OCI-LY3 (cell line): ENCODE measurements around the gene FLVCR1.
A peak's percentile ranks its signal among the peaks of the same experiment; 100 is the strongest.

Source experiments
- H2AFZ ChIP-seq: fragments of 200-600, 300-600 bp; shearing (Covaris generic); 2 replicates; pipeline ENCODE4 v1.6.0; 2014; ENCODE audit warnings: antibody characterized with exemption, low read depth, low read length
- H3K27ac ChIP-seq: fragments of 200-600, 300-600 bp; sonication (generic); 2 replicates; pipeline ENCODE4 v1.5.1; 2014; ENCODE audit warnings: mild to moderate bottlenecking, low read length, moderate library complexity, mixed read lengths
- H3K27me3 ChIP-seq: fragments of 200-600, 300-600 bp; sonication (generic); 2 replicates; pipeline ENCODE4 v1.6.1; 2014; ENCODE audit warnings: low read depth, low read length, mixed read lengths
- H3K36me3 ChIP-seq: fragments of 200-600, 300-600 bp; sonication (generic); replicated peaks from 2 replicates; pipeline ENCODE3; 2014; ENCODE audit warnings: low read depth, low read length, mixed read lengths
- H3K4me1 ChIP-seq: fragments of 300-600, 200-600 bp; sonication (generic); 2 replicates; pipeline ENCODE4 v1.6.1; 2014; ENCODE audit warnings: low read length, mixed read lengths
- H3K4me2 ChIP-seq: fragments of 200-600, 300-600 bp; sonication (generic); 2 replicates; pipeline ENCODE4 v1.6.1; 2014; ENCODE audit warnings: low read length, mixed read lengths
- H3K4me3 ChIP-seq: fragments of 300-600, 200-600 bp; sonication (generic); 2 replicates; pipeline ENCODE4 v1.5.1; 2014; ENCODE audit warnings: antibody characterized with exemption, mild to moderate bottlenecking, low read length, moderate library complexity
- H3K79me2 ChIP-seq: fragments of 300-600, 200-600 bp; shearing (Covaris generic); 2 replicates; pipeline ENCODE4 v1.6.1; 2014; ENCODE audit warnings: mild to moderate bottlenecking, low read length, mixed read lengths
- H3K9ac ChIP-seq: fragments of 300-600, 200-600 bp; shearing (Covaris generic); 2 replicates; pipeline ENCODE4 v1.6.0; 2014; ENCODE audit warnings: mild to moderate bottlenecking, low read length, moderate library complexity
- H3K9me3 ChIP-seq: fragments of 200-600, 300-600 bp; shearing (Covaris generic); 2 replicates; pipeline ENCODE4 v1.6.1; 2014; ENCODE audit warnings: low read length, mixed read lengths; ENCODE audit not compliant: insufficient read depth
- H4K20me1 ChIP-seq: fragments of 200-600, 300-600 bp; sonication (generic); 2 replicates; pipeline ENCODE4 v1.6.1; 2016; ENCODE audit warnings: low read length, mixed read lengths; ENCODE audit not compliant: insufficient read depth
- EZH2phosphoT487 ChIP-seq: fragments of 200-600 bp; shearing (Covaris generic); IDR thresholded peaks from 2 replicates; pipeline ENCODE4 v1.6.1; 2018; ENCODE audit warnings: antibody characterized with exemption, mixed run types, low read depth
- TF ChIP-seq, protein P1 (sequence below): fragments of 200-600, 300-600 bp; sonication (generic); IDR thresholded peaks from 2 replicates; pipeline ENCODE4 v1.5.1; 2014; ENCODE audit warnings: antibody characterized with exemption, low read length, low read depth

FLVCR1 gene

DNA sequence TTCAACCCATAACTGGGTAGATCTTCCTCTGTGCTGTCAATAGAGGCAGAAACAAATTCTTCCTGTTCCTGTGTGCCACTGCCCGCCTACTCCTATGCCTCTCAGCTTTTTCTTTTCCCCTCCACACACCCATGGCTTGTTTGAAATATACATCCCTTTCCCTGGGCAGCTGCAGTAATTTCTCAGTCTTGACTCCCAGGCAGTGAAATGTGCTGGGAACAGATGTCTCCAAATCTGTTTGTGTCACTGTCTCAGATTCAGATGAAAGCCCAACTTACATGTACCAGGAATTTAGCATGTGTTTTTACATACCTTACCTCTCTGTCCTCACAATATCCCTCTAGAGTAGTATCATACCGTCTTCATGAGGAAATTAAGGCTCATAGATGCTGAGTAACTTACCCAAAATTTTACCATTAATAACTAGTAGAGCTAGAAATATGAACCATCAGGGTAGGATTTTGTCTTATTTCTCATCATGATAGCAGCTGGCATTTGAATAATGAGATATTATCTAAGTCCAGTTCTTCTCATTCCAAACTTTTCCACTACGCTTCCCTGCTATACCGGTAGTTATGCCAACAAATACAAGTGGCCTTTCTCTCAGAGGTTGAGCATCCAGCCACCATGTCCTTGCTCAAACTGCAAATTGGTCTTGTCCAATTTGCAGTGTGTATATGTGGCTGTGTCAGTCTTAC lies 87.5 kb downstream of the FLVCR1 start:
- no peaks in the 10 kb centered on the region for H3K9me3 ChIP-seq
- peak overlapping the region; percentile 81 for H3K27ac ChIP-seq

DNA sequence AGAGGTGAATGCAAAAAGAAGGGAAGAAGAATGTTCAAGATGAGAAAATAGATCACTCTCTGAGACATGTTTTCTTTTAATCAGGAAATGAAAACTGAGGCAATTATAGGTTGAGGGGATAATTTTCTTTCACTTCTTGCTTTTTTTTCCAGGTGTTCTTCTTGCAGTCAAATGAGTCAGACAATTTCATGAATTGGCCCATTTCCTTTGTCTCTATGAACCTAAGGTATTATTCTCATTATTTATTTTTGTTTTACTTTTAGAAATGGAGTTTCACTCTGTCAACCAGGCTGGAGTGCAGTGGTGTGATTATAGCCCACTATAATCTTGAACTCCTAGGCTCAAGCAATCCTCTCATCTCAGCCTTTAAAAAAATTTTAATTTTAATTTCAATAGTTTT lies 88.8 kb downstream of the FLVCR1 start:
- peak overlapping the region; percentile 14; the same call in 1 of the 2 replicates for H3K4me3 ChIP-seq
- H3K79me2 ChIP-seq = peaks cover 14% of the 10 kb centered on the region
- H3K9me3 ChIP-seq = no peaks in the 10 kb centered on the region
- no peaks in the 10 kb centered on the region for H3K27me3 ChIP-seq
- H3K36me3 ChIP-seq = peaks cover 10% of the 10 kb centered on the region
- peak overlapping the region; percentile 10; the same call in 1 of the 2 replicates for H3K9ac ChIP-seq
- H3K27ac ChIP-seq = peak overlapping the region; percentile 81
- no peak overlapping the region for H2AFZ ChIP-seq
- no peak for TF ChIP-seq EZH2phosphoT487
- TF ChIP-seq, protein P1, sequence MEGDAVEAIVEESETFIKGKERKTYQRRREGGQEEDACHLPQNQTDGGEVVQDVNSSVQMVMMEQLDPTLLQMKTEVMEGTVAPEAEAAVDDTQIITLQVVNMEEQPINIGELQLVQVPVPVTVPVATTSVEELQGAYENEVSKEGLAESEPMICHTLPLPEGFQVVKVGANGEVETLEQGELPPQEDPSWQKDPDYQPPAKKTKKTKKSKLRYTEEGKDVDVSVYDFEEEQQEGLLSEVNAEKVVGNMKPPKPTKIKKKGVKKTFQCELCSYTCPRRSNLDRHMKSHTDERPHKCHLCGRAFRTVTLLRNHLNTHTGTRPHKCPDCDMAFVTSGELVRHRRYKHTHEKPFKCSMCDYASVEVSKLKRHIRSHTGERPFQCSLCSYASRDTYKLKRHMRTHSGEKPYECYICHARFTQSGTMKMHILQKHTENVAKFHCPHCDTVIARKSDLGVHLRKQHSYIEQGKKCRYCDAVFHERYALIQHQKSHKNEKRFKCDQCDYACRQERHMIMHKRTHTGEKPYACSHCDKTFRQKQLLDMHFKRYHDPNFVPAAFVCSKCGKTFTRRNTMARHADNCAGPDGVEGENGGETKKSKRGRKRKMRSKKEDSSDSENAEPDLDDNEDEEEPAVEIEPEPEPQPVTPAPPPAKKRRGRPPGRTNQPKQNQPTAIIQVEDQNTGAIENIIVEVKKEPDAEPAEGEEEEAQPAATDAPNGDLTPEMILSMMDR = no peak
- H4K20me1 ChIP-seq = no peaks in the 10 kb centered on the region
- H3K4me2 ChIP-seq = peak overlapping the region; percentile 56
- H3K4me1 ChIP-seq = peaks cover 62% of the 10 kb centered on the region

More for the DNA sequence above, 87.5 kb downstream of the FLVCR1 start:
- no peak overlapping the region for H2AFZ ChIP-seq
- no peaks in the 10 kb centered on the region for H3K27me3 ChIP-seq
- TF ChIP-seq EZH2phosphoT487 = no peak
- TF ChIP-seq, protein P1 = no peak
- H3K4me2 ChIP-seq = peak overlapping the region; percentile 69; the same call in 1 of the 2 replicates
- peaks cover 10% of the 10 kb centered on the region for H3K36me3 ChIP-seq
- H3K9ac ChIP-seq = 0 out of 2 replicates have a peak overlapping the region, but pooled peaks have one; percentile 3
- H3K4me3 ChIP-seq = no peak overlapping the region
- H3K4me1 ChIP-seq = peaks cover 61% of the 10 kb centered on the region
- no peaks in the 10 kb centered on the region for H4K20me1 ChIP-seq
- H3K79me2 ChIP-seq = peaks cover 1% of the 10 kb centered on the region
